C4-2B (cell line): ENCODE data around the gene ZNF232.

ENCODE experiments used
- CTCF ChIP-seq: fragments of 450-650 bp; conservative IDR thresholded peaks from 2 replicates; pipeline ENCODE4 v1.5.1; 2017; ENCODE audit warnings: mild to moderate bottlenecking
- ZFX ChIP-seq: fragments of 450-650 bp; IDR thresholded peaks from 2 replicates; pipeline ENCODE4 v1.6.1; 2017

GRCh38 chr17:5111402-5112204, at the start of gene ZNF232:
- TF ChIP-seq CTCF, result no peak
- TF ChIP-seq ZFX, result peak; percentile 32; the same call in 1 of the 2 replicates
